C4-2B (cell line): ENCODE data around the gene TMEM213.

Experiments
- H3K27ac ChIP-seq: fragments of 450-650 bp; 2 replicates; pipeline ENCODE4 v1.5.1; 2017
- ZFX ChIP-seq: fragments of 450-650 bp; IDR thresholded peaks from 2 replicates; pipeline ENCODE4 v1.6.1; 2017
- TF ChIP-seq, protein P1 (sequence below): fragments of 450-650 bp; conservative IDR thresholded peaks from 2 replicates; pipeline ENCODE4 v1.5.1; 2017; ENCODE audit warnings: mild to moderate bottlenecking

Gene TMEM213

DNA sequence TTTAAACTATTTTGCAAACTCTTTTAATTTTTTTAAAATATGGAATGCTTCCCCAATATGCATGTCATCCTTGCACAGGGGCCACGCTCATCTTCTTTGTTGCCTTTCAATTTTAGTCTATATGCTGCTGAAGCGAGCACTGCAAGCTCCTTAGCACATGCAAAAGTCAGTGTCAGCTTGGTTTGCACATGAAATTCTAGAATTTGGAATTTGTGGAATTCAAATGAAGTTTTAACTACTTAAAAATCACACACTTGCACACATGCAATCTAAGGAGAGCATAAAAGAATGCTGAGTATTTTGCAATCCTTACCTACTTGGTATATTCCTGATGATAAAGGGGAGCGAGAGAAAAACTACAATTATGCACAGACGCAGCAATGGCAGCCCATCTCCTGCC is 78.5 kb downstream of the TMEM213 start:
- TF ChIP-seq ZFX: no peak
- TF ChIP-seq, protein P1, sequence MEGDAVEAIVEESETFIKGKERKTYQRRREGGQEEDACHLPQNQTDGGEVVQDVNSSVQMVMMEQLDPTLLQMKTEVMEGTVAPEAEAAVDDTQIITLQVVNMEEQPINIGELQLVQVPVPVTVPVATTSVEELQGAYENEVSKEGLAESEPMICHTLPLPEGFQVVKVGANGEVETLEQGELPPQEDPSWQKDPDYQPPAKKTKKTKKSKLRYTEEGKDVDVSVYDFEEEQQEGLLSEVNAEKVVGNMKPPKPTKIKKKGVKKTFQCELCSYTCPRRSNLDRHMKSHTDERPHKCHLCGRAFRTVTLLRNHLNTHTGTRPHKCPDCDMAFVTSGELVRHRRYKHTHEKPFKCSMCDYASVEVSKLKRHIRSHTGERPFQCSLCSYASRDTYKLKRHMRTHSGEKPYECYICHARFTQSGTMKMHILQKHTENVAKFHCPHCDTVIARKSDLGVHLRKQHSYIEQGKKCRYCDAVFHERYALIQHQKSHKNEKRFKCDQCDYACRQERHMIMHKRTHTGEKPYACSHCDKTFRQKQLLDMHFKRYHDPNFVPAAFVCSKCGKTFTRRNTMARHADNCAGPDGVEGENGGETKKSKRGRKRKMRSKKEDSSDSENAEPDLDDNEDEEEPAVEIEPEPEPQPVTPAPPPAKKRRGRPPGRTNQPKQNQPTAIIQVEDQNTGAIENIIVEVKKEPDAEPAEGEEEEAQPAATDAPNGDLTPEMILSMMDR: no peak
- H3K27ac ChIP-seq: no peak overlapping the region

DNA sequence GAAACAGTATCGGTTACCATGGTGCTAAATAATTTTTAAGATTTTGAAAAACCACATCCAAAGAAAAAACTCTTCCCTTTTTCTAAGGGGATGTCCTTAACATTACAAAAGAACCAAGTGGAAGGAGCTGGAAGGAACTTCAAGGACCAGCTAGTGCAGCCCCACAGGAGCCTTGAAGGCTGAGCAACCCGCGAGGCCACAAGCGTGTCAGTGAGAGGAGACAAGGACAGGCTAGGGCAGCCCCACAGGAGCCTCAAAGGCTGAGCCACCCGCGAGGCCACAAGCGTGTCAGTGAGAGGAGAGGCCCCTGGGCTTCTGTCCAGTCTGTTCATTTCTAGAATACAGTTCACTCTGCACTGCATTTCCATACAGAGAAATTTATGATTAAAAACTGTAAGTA is 80.3 kb downstream of the TMEM213 start:
- no peak overlapping the region for H3K27ac ChIP-seq
- TF ChIP-seq, protein P1: no peak
- no peak for TF ChIP-seq ZFX

DNA sequence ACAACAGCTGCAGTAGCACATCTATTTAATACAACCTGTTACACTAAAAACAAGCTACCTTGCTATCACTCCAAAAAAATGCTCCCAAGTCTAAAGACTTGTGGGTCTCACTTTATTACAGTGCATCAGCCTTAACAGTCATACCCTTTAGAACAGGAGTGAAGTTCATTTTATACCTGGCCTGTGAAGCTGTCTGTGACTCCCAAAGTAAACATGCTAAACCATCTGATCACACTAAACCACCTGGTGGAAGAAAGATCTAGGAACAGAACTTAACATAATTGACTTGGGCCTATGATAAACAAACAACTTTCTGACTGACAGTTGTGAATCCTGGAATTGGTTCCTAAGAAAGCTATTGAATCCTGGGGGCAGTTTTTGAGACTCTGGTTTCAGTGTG is 81.1 kb downstream of the TMEM213 start:
- no peak overlapping the region for H3K27ac ChIP-seq
- no peak for TF ChIP-seq ZFX
- TF ChIP-seq, protein P1: no peak

DNA sequence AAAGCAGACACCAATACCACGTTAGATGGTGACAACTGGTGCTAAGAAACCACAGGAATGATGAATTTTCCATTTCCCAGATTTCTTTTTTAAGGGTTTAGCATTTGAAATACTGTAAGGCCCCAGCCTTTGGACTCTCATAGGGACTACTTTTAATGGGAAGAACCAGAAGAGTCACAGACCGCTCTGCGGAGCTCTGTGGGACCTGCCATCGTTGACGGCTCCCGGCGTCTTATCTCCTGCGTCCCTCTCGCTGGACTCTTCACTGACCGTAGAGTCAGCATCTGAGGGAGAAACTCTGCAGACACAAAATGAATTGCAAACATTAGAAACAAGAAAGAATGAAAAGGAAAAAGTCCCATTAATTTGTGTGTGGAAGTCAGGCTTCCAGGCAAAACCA is 81.6 kb downstream of the TMEM213 start:
- TF ChIP-seq, protein P1: no peak
- TF ChIP-seq ZFX: no peak
- no peak overlapping the region for H3K27ac ChIP-seq

DNA sequence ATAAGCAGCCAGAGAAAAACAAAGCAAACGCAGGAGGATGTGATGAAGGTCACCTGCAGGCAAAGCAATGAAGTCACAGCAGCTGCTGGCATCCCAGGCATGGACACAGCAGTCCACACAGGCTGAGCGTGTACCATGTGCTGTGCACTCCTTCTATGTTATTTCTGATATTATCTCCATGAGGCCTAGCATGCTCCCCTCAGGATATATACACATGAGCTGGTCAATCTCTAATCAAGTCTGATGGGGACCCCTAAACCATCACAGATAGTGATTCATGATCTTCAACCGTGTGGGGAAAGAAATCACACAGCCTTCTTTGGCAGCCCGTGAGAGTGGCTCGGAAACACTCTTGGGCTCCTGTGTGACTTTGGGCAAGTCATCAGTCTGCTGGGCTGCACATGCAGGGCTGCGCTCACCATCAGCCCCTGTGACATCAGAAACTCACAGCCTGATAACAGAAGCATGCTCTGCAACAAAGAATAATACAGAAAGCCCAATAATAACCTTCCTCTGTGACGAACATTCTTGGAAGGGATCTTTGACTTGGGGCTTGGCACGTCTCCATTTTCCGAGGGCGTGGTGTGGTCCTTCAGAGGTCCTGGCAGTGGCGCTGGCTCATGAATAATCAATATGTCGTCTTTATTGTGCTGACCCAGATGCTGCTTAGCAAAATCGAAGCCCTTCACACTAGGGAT is 83.2 kb downstream of the TMEM213 start:
- H3K27ac ChIP-seq: no peak overlapping the region
- TF ChIP-seq, protein P1: no peak
- no peak for TF ChIP-seq ZFX

DNA sequence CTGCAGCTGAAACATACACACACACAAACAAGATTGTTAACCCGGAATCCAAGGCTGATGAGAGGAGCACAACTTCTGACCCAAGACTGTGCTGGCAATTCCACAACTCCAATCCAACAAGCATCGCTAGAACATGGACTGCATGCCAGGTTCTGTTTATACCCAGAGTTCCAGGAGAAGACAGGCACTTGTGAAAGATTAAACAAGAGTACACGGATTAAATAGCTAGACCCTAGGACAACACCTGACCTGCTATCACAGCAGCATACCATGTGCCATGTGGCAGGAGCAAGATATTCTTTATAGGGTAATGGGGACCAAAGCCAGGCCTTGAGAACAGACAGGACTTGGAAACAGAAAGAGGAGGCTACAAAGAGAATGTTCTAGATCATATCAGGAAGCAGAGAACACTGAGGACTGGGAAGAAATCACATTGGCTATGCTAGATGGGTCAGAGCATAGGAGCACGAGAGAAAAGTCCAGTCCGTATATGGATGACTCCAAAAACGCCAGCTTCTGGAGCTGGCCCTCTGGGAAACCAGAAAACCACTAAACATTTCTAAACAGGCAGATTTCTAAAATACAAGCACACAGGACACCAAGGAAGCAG is 83.9 kb downstream of the TMEM213 start:
- TF ChIP-seq ZFX: no peak
- TF ChIP-seq, protein P1: no peak
- no peak overlapping the region for H3K27ac ChIP-seq

DNA sequence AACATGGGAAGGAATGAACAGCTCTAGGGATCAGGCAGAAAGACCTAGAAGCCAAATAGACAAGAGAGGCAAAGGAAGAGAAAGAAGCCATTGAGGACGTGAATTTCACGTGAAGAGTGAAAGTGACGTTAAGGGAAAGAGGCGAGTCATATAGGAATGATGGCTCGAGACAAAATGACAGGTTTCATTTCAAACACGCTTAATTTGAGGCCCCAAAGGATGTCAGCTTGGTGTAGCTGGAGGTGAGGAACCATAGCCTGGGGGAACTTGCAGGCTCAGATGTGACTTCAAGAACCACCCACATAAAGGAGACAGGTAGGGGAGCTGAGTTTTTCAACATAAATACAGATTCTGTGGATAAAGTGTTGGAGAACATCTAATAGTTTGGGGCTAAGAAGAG is 84.5 kb downstream of the TMEM213 start:
- TF ChIP-seq, protein P1: no peak
- no peak for TF ChIP-seq ZFX
- no peak overlapping the region for H3K27ac ChIP-seq
